GM19193 (cell line): ENCODE results near the gene SP3.

Source experiments
- POLR2A ChIP-seq: IDR thresholded peaks from 4 replicates; pipeline ENCODE4 v1.6.1; 2011; ENCODE audit not compliant: insufficient read depth, insufficient read length; ENCODE audit errors: extremely low read depth

SP3 gene

DNA sequence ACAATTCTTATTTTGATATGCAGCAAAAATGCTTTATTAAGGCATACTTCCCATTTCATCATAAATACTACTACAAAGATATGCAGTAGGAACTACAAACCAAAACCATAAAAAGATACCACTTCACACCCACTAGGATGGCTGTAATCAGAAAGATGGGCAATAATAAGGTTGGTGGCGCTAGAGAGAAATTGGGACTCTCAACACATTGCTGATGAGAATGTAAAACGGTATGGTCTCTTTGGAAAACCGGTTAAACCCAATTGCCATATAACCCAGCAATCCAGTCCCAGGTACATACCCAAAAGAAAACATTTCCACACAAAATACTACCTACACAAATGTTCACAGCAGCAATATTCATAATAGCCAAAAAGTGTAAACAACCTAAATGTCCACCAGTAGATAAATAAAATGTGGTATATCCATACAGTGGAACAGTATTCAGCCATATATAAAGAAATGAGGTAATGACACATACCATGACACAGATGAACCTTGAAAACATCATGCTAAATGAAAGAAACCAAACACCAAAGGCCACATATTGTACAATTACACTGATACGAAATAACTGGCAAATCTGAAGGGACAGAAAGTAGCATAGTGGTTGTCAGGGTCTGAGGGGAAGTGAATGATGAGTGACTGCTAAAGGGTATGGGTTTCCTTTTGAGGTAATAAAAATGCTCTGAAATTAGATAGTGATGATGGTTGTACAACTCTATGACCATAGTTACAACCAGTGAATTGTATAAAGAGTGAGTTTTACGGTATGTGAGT is 12.7 kb downstream of the SP3 start:
- no peak for TF ChIP-seq POLR2A

DNA sequence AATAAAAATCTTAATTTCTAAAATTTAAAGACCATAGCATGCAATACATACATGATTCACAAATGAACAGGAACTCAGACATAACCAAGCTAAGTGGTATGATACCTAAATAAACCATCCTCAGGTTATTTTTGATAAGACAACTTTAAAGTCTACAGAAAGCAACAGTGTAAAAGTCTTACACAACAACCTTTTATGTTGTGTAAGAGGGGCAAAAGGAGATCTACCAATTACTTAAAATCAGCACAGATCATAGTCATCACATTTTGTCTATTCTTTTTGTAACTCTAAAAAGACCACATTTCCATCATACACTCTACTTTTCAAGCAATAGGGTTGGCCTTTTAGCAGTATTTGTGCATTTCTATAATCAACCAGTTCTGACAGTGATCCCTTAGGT is 16.3 kb downstream of the SP3 start:
- TF ChIP-seq POLR2A = no peak

DNA sequence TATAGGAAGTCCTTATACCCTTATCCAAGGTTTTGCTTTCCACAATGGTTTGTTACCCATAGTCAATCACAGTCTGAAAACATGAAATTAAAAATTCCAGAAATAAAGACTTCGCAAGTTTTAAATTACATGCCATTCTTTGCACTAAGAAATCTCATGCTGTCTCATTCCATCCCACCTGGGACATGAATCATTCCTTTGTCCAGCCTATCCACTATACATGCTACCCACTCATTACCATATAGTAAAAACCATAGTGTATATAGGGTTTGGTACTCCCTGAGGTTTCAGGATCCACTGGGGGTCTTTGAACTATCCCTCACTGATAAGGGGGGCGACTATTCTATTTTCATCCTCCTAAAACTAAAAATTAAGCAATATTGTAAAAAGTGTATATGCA is 17.0 kb downstream of the SP3 start:
- TF ChIP-seq POLR2A = no peak

DNA sequence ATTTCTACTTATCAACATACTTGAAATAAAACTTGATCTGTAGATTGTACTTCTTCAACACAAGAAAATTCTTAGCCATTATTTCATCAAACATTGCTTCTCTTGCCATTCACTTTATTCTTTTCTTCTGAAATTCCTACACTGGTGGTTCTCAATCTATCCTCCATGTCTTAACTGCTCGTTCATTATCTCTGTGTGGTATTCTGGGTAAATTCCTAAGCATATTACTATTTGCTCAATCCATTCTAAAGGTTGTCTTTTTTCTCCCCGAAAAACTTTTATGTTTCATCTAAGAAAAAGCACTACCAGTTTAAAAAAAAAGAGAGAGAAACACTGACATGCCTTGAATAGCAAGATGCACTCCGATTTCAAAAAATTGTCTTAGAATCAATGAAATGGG is 18.0 kb downstream of the SP3 start:
- no peak for TF ChIP-seq POLR2A

DNA sequence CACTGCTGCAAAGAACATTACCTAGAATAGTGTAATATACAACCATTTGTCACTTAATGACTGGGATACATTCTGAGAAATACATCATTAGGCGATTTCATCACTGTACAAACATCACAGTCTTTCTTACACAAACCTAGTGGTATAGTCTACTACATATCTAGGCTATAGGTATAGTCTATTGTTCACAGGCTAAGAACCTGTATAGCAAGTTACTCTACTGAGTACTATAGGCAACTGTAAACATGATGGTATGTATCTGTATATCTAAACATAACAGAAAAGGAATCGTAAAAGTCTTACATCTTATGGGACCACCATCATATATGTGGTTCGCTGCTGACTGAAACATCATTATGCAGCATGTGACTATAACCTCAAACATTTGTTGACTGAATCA is 21.4 kb downstream of the SP3 start:
- no peak for TF ChIP-seq POLR2A

DNA sequence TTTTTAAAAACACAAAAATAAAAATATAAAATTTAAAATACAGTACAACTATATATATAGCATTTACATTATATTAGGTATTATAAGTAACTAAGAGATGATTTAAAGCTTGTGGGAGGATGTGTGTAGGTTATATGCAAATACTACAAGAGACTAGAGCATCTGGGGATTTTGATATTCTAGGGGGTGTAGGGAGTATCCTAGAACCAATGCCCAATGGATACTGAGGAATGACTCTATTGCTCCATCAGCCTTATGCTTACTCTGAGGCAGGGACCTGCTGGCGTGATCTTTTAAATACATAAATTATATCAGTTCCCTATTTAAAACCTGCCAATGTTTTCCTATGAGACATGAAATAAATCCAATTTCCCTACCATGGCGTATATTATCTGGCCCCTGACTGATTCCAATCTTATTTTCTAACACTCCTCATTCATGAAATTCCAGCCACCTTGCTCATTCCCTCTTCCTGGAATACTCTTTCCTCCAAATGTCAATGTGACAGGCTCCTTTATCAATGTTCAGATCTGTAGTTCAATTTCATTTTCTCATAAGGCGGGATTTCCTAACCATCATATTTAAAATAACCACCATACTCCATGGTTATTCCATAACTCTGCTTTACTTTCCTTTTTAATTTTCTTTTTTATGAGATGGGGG is 22.2 kb downstream of the SP3 start:
- TF ChIP-seq POLR2A = no peak

DNA sequence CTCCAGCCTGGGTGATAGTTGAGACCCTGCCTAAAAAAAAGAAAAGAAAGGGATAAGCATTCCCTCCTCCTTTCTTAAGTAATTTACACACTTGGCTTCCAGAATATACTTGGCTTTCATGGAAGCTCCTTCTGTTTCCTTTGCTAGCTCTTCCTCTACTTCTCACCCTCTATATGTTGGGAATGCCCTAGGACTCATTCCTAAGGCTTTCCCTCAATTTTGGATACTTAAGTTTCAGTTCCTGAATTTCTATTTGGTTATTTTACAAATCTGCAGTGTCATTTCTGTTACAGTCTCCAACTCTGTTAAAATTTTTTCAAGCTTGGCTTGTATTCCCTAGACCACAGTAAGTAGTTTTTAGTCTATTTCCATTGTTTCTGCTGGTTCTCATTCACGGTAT is 23.6 kb downstream of the SP3 start:
- no peak for TF ChIP-seq POLR2A

DNA sequence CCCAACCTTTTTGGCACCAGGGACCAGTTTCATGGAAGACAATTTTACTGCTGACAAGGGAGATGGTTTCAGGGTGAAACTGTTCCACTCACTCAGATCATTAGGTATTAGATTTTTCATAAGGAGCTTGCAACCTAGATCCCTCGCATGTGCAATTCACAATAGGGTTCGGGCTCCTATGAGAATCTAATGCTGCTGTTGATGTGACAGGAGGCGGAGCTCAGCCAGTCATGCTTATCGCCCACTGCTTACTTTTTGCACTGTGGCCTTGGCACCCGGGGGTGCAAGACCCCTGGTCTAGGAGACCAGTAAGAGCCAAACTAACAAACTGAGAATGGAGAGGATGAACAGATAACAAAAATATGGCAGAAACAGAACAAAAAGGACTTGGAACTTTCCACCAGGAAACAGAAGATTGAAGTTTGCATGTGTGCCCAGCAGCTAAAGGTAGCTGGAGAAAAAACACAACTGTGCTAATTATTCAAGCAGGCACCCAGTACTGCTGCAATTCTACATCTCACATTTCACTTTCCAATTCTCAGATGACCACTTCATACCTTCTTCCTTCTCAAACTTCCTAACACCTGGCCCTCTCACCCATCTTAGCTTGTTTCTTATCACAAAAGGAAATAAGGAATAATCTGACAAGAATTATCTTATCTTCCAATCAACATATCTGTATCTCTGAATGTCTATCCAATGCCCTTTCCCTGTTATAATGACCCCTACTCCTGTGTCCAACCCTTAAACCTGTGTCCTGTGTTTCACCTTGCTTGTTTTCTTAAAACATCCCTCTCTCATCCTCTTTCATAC is 24.8 kb downstream of the SP3 start:
- no peak for TF ChIP-seq POLR2A

DNA sequence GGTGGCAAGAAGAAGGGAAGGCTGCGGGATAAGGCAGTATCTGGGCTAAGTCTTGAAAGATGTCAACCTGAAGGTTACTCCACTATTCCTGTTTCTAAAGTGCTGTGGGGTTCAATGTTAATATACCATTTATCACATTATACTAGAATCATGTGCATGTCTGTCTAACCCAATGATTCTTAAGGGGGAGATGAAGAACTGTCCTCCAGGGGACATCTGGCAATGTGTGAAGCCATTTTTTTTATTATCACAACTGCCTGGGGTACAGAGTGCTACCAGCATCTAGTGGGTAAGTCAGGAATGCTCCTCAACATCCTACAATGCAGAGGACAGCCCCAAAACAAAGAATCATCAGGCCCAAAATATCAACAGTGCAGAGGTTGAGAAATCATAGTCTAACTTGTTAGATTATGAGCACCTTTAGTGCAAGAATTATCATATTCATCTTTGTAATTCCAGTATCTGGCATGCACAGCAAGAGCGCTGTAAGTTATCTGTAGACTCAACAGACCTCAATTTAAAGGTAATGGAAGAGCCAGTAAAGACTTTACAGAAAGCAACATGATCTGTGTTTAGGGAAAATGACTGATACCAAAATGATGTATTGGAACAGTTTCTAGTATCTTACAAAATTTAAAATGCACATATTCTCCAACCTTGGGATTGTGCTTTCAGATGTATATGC is 26.3 kb downstream of the SP3 start:
- TF ChIP-seq POLR2A = no peak

DNA sequence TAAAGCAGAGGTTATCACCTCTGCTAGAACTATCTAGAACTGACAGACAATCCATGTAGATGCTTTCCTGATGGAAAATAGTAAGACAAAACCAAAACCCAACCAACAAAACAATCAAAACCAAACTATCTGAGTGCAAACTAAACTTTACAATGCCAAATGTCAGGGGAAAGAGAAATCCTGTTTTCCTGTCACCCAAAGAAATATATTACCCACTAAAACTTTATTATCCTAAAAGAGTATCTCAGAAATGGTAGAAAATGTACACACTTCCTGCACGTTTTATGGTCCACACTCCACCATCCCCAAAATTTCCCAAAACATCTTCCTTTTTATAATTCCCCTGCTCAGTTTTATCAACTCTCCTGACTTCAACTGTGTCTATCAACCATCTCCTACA is 29.9 kb downstream of the SP3 start:
- TF ChIP-seq POLR2A = no peak

DNA sequence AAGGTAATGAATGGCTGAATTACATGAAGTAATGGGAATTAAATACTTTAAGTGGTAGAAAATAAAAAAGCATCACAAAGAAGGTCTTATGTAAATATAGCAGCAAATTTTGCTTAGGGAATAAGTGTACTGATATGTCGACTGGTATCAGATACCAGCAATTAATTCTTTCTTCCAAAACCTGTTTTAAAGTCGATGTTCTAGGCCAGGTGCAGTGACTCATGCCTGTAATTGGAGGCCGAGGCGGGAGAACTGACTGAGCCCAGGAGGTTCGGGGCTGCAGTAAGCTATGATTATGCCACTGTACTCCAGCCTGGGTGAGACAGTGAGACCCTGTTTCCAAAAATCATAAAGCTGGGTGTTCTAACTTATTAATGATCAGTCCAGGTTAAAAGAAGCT is 30.3 kb downstream of the SP3 start:
- TF ChIP-seq POLR2A = no peak

DNA sequence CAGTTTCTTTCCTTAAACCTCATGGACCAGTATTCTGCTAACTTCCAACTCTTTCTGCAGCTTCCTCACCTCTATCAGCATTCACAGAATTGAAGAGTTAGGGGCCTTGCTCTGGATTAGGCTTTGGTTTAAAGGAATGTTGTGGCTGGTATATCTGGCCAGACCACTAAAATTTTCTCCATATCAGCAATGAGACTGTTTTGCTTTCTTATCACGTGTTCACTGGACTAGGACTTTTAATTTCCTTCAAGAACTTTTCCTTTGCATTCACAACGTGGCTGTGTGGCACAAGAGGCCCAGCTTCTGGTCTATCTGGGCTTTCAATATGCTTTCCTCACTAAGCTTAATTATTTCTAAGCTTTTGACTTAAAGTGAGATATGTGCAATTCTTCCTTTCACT is 33.4 kb downstream of the SP3 start:
- no peak for TF ChIP-seq POLR2A

DNA sequence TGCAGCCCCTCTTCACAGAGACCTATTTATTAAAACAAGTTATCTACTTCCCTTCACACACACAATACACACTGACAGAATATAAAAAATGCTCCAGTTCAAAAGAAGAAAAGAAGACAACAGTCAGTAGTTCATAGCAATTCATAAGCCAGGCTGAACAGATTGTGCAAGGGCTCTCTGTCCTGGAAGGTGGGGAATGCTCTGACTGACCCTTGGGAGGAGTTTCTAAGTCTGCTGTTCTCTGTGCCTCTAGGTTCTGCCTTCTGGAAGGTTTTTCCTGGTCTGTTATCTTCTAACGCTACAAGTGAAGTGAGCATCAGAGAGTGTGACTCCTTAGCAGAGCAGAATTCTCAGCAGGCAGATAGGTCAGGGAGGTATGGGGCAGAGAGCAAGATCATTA is 35.7 kb downstream of the SP3 start:
- TF ChIP-seq POLR2A = no peak

DNA sequence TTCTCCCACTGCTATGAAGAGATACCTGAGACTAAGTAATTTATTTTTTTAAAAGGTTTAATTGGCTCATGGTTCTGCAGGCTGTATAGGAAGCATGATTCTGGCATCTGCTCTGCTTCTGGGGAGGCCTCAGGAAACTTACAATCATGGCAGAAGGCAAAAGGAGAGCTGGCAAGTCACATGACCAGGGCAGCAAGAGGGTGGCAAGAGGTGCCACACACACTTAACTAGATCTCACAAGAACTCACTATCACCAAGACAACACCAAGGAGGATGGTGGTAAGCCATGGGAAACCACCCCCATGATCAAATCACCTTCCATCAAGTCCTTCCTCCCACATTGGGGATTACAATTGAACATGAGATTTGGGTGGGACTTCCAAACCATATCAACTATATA is 38.3 kb downstream of the SP3 start:
- no peak for TF ChIP-seq POLR2A

DNA sequence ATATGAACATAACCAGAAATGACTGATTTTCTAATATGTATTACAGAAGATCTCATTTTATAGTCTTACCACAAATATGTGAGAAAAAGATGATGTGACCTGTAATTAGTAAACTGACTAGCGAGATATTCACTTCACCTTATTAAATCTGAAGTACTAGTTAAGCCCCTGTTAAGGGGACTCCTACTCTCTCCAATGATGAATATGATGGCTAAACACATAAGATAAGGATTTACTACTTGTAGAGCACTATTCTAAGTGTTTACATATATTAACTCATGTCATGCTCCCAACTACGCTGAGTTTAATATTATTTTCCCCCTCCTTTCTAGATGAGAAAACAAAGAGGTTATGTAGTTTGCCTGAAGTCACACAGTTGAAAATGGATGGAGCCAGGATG is 40.9 kb downstream of the SP3 start:
- no peak for TF ChIP-seq POLR2A

DNA sequence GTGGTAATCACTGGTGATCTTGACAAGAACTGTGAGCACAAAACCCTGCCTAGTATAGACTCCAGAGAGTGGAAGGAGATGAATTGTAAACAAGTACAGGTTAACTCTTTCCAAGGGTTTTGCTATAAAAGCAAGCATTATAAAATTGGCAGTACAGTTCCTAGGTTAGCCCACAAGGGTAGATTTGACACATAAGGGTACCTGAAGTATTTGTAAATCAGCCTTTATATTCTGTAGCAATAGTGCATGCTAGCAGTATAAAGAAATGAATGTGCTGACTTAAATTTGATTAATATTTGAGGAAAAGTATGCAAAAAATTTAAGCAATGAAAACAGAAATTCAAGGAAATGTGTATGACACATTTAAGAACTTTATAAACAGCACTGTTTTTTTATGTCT is 42.4 kb downstream of the SP3 start:
- no peak for TF ChIP-seq POLR2A

DNA sequence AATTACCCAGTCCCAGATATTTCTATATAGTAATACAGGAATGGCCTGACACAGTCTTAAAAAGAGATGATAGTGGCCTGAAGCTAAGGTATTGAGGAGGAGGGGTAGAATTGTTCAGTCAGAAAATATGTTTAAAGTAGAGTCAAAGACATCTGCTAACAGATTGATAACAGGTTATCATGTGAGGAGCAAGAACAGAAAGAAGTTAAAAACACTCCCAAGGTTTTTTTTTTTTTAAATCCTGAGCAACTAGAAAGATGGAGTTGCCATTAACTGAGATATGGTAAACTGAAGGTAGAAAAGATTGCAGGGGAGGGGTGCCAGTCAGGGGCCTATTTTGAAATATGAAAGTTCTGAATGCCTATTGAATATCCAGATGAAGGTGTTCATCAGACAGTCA is 43.1 kb downstream of the SP3 start:
- no peak for TF ChIP-seq POLR2A
